ENCODE results near the gene MEF2C. TPM values are rescaled to one million over a fixed set of nuclear protein-coding genes. Genes with fewer than 3 reads are reported as not detected.

Gene MEF2C
- polyA plus RNA-seq, 5 donors: 68.8 to 99.9 (median 84.6) TPM

- DNase-seq: peak; percentile 76 to 80
These were observed 6.4 kb upstream of the MEF2C start for GRCh38 chr5:88889189-88890069.

GRCh38 chr5:88888848-88889188 is 5.8 kb upstream of the MEF2C start:
- DNase-seq: no peak

- DNase-seq: no peak
These were observed 5.3 kb upstream of the MEF2C start for GRCh38 chr5:88888291-88888690.

GRCh38 chr5:88887342-88887741 is 4.4 kb upstream of the MEF2C start:
- DNase-seq: no peak

GRCh38 chr5:88886746-88887341 is 3.9 kb upstream of the MEF2C start:
- DNase-seq: no peak

- DNase-seq: no peak
These were observed 3.3 kb upstream of the MEF2C start for GRCh38 chr5:88886252-88886651.

GRCh38 chr5:88885002-88885401 is 2.0 kb upstream of the MEF2C start:
- no peak for DNase-seq

- no peak for DNase-seq
These were observed 1.6 kb upstream of the MEF2C start for GRCh38 chr5:88884608-88884877.

GRCh38 chr5:88883836-88884607 is 1.0 kb upstream of the MEF2C start:
- peak; percentile 61 to 72 for DNase-seq

GRCh38 chr5:88882276-88883038 is 527 bp downstream of the MEF2C start:
- peak in 1 of 2 donors; percentile 44 for DNase-seq

GRCh38 chr5:88881571-88881971 is 1.4 kb downstream of the MEF2C start:
- DNase-seq: peak in 1 of 2 donors; percentile 41

GRCh38 chr5:88880201-88880600 is 2.8 kb downstream of the MEF2C start:
- no peak for DNase-seq

- no peak for DNase-seq
These were observed 3.3 kb downstream of the MEF2C start for GRCh38 chr5:88879724-88880123.

- no peak for DNase-seq
These were observed 4.0 kb downstream of the MEF2C start for GRCh38 chr5:88878976-88879375.

- DNase-seq: no peak
These were observed 5.2 kb downstream of the MEF2C start for GRCh38 chr5:88877826-88878225.

GRCh38 chr5:88876714-88877113 is 6.3 kb downstream of the MEF2C start:
- DNase-seq: no peak

- DNase-seq: no peak
These were observed 7.4 kb downstream of the MEF2C start for GRCh38 chr5:88875341-88876234.

- no peak for DNase-seq
These were observed 9.5 kb downstream of the MEF2C start for GRCh38 chr5:88873447-88873846.

GRCh38 chr5:88872971-88873370 is 10.0 kb downstream of the MEF2C start:
- no peak for DNase-seq

GRCh38 chr5:88870285-88870684 is 12.7 kb downstream of the MEF2C start:
- DNase-seq: no peak

- DNase-seq: no peak
These were observed 14.4 kb downstream of the MEF2C start for GRCh38 chr5:88868468-88869068.
